Osteoblast (primary cell): ENCODE measurements around the gene PRPF6. TPM values are rescaled to one million over a fixed set of nuclear protein-coding genes. Genes with fewer than 3 reads are reported as not detected.

Experiments used
- DNase-seq: peaks from one replicate; pipeline ENCODE4 v3.0.0; 2011; ENCODE audit warnings: low spot score, mixed read lengths; ENCODE audit not compliant: insufficient read length; ENCODE audit errors: missing footprints
- H2AFZ ChIP-seq: 2 replicates; pipeline ENCODE4 v1.6.0; 2011; ENCODE audit warnings: mild to moderate bottlenecking, low read length
- H3K27ac ChIP-seq: 2 replicates; pipeline ENCODE4 v1.5.1; 2011; ENCODE audit warnings: mild to moderate bottlenecking, low read depth, low read length, moderate library complexity
- H3K27me3 ChIP-seq: 2 replicates; pipeline ENCODE4 v1.6.0; 2012; ENCODE audit warnings: mild to moderate bottlenecking, control low read depth, inconsistent platforms, low read length, moderate library complexity; ENCODE audit not compliant: insufficient read depth
- H3K36me3 ChIP-seq: 2 replicates; pipeline ENCODE4 v1.5.1; 2011; ENCODE audit warnings: mild to moderate bottlenecking, low read length, control low read depth, moderate library complexity; ENCODE audit not compliant: insufficient read depth
- H3K4me1 ChIP-seq: 2 replicates; pipeline ENCODE4 v1.5.1; 2011; ENCODE audit warnings: mild to moderate bottlenecking, low read length, control low read depth, moderate library complexity; ENCODE audit not compliant: insufficient read depth
- H3K4me2 ChIP-seq: 2 replicates; pipeline ENCODE4 v1.6.0; 2011; ENCODE audit warnings: mild to moderate bottlenecking, low read length; ENCODE audit not compliant: insufficient read depth
- H3K4me3 ChIP-seq: fragments of 200-600 bp; sonication (generic); 3 replicates; pipeline ENCODE4 v1.5.1; 2012; ENCODE audit warnings: mild to moderate bottlenecking, low read length, inconsistent platforms; ENCODE audit not compliant: insufficient read depth
- H3K79me2 ChIP-seq: 2 replicates; pipeline ENCODE4 v1.6.0; 2012; ENCODE audit warnings: mild to moderate bottlenecking, low read length, control low read depth, inconsistent platforms; ENCODE audit not compliant: insufficient read depth
- H3K9me3 ChIP-seq: 2 replicates; pipeline ENCODE4 v1.5.1; 2011; ENCODE audit warnings: low read depth, low read length, control low read depth
- H4K20me1 ChIP-seq: 2 replicates; pipeline ENCODE4 v1.6.0; 2012; ENCODE audit warnings: mild to moderate bottlenecking, low read length, control low read depth; ENCODE audit not compliant: insufficient read depth
- CTCF ChIP-seq: IDR thresholded peaks from 2 replicates; pipeline ENCODE4 v1.5.1; 2011; ENCODE audit warnings: mild to moderate bottlenecking, low read depth, low read length, moderate library complexity; ENCODE audit errors: extremely low read depth
- total RNA-seq: library from RNA; depleted of rRNA; stranded (reverse); fragments of >200 nt; gene quantifications from 2 replicates; pipeline ENCODE4 v1.2.3, GENCODE V29; 2012

PRPF6 gene
- total RNA-seq, 1 donor: 56.1 TPM

DNA sequence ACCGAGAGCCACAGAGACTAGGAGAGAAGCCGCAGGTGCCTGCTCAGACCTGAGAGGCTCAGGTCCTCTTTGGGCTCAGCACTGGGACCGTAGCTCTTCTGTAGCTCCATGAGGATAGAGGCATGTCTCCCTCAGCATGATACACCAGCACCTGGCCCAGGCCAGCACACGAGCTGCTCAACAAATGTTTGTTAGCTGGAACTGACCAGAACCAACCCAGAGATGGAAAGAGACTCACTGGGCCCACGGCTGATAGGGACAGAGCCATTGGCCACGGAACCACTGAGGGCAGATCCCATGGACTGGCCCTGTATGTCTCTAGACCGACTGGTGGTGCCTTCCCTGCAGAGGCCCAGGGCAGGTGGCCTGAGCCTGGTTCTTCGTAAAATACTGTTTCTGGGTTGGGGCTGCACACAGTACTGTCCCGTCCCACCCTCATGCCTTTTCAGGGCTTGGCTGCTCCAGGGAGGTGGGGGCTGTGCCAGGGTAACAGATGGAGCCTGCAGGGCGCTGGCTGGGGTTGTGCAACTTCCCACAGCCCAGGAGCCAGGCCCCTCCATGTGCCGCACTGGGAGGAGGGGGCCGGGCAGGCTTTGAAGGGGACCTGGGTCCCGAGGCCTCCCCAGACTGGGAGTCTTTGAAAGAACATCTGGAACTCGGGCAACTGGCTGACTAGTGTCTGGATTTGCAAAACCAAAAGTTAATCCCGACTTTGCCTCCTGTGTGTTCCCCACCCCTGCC is 60.3 kb downstream of the PRPF6 start:
- Histone ChIP-seq H3K4me2 (no peak overlapping the region), H3K36me3 (no peaks in the 10 kb centered on the region), H3K27me3 (peaks cover 51% of the 10 kb centered on the region), H3K79me2 (no peaks in the 10 kb centered on the region), H3K4me1 (no peaks in the 10 kb centered on the region), H3K27ac (no peak overlapping the region), H2AFZ (no peak overlapping the region), H4K20me1 (peaks cover 4% of the 10 kb centered on the region), H3K9me3 (no peaks in the 10 kb centered on the region), H3K4me3 (no peak overlapping the region)
- peak; percentile 88 for DNase-seq
- no peak for TF ChIP-seq CTCF

DNA sequence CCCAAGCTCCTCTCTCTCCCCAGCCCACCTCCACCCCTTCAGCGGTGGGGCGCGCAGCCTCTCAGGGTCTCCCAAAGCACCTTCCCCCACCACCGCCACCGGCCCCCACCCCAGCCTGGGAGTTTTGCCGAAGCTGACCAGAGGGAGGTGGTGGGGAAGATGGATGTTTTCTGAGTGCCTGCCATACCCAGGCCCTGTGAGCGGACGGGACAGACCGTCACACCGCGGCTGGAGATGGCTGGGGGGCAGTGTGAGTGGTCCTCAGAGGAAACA is 60.8 kb downstream of the PRPF6 start:
- H3K36me3 ChIP-seq: no peaks in the 10 kb centered on the region
- H3K4me2 ChIP-seq: no peak overlapping the region
- H3K4me1 ChIP-seq: no peaks in the 10 kb centered on the region
- DNase-seq: no peak
- H3K79me2 ChIP-seq: no peaks in the 10 kb centered on the region
- no peaks in the 10 kb centered on the region for H3K9me3 ChIP-seq
- H2AFZ ChIP-seq: no peak overlapping the region
- TF ChIP-seq CTCF: no peak
- H3K27ac ChIP-seq: no peak overlapping the region
- no peak overlapping the region for H3K4me3 ChIP-seq
- peaks cover 1% of the 10 kb centered on the region for H4K20me1 ChIP-seq
- peaks cover 53% of the 10 kb centered on the region for H3K27me3 ChIP-seq

GRCh38 chr20:64042054-64042781 is 61.3 kb downstream of the PRPF6 start:
- peak; percentile 84 for DNase-seq
- Histone ChIP-seq H3K27me3 (peaks cover 51% of the 10 kb centered on the region), H3K27ac (no peak overlapping the region), H2AFZ (no peak overlapping the region), H3K79me2 (no peaks in the 10 kb centered on the region), H4K20me1 (no peaks in the 10 kb centered on the region), H3K4me2 (peak overlapping the region; percentile 57), H3K9me3 (no peaks in the 10 kb centered on the region), H3K4me1 (no peaks in the 10 kb centered on the region), H3K36me3 (no peaks in the 10 kb centered on the region), H3K4me3 (peak overlapping the region; percentile 53)
- TF ChIP-seq CTCF: no peak

- Histone ChIP-seq H3K4me3 (no peak overlapping the region), H3K36me3 (no peaks in the 10 kb centered on the region), H3K9me3 (no peaks in the 10 kb centered on the region), H3K27ac (no peak overlapping the region), H3K4me2 (no peak overlapping the region), H3K27me3 (peaks cover 49% of the 10 kb centered on the region), H3K79me2 (no peaks in the 10 kb centered on the region), H4K20me1 (no peaks in the 10 kb centered on the region), H3K4me1 (no peaks in the 10 kb centered on the region), H2AFZ (no peak overlapping the region)
- TF ChIP-seq CTCF: no peak
- no peak for DNase-seq
Measured at GRCh38 chr20:64043768-64044167, 62.8 kb downstream of the PRPF6 start.
